Tibial artery (tissue), 4 donors: ENCODE data around the gene DLG2.

Experiments used
- DNase-seq, 2 donors: peaks; one replicate each; pipeline ENCODE4 v3.0.0-alpha.2; 2019
- H3K27ac ChIP-seq, 2 donors: fragments of 200-600 bp; sonication (generic) in 1 of 2; 1 replicate in 1 of 2; 2 replicates in 1 of 2; pipeline ENCODE4 v1.5.1; 2018 to 2019; ENCODE audit warnings: mild to moderate bottlenecking in 1 of 2
- H3K27me3 ChIP-seq, 2 donors: fragments of 200-600 bp; sonication (generic) in 1 of 2; one replicate each; pipeline versions ENCODE4 v1.5.1 to v1.6.0; 2016 to 2019
- H3K36me3 ChIP-seq, 3 donors: fragments of 200-600 bp; sonication (generic) in 2 of 3; one replicate each; pipeline ENCODE4 v1.5.1; 2016 to 2019; ENCODE audit warnings: mild to moderate bottlenecking in 2 of 3
- H3K4me1 ChIP-seq, 4 donors: fragments of 200-600 bp; sonication (generic) in 2 of 4; 1 replicate in 3 of 4; 2 replicates in 1 of 4; pipeline ENCODE4 v1.5.1; 2016 to 2019
- H3K4me3 ChIP-seq, 2 donors: fragments of 200-600 bp; sonication (generic) in 1 of 2; 1 replicate in 1 of 2; 2 replicates in 1 of 2; pipeline ENCODE4 v1.5.1; 2018 to 2019; ENCODE audit warnings: mild to moderate bottlenecking in 2 of 2
- H3K9me3 ChIP-seq, 3 donors: fragments of 200-600 bp; sonication (generic) in 1 of 3; one replicate each; pipeline ENCODE4 v1.5.1; 2016 to 2019
- intact Hi-C: fragments of 100-400 bp; cut with DNase I; formaldehyde crosslinking; loops from one replicate; pipeline ENCODE4 v1.15.0; 2023; ENCODE audit warnings: low total_unique reads
- TF ChIP-seq, protein P1 (sequence below), 2 experiments: fragments of 200-600 bp in 1 of 2; fragments of 450-650 bp in 1 of 2; IDR thresholded peaks; one replicate each; pipeline ENCODE4 v1.5.1; 2017 to 2019; ENCODE audit warnings: antibody characterized with exemption in 2 of 2, mild to moderate bottlenecking in 1 of 2, moderate library complexity in 1 of 2

DLG2 gene

DNA sequence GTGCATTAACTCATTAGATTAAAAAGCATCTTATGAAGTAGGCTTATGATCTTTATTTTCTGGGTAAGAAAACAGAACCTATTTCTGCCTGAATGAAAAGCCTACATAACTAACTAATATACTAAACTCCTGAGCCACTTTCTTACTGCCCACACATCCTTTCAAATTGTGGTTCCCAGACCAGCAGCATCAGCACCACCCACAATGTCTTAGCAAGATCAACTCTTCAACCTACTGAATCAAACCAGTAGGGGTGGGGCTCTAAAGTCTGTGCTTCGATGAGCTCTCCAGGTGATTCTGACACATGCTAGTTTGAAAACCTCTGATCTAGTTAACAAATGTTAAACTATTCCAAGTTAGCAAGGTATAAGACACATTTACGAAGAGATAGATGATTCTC, 462.4 kb downstream of the DLG2 start:
- Histone ChIP-seq H3K4me1 (no peaks in the 10 kb centered on the region), H3K36me3 (no peaks in the 10 kb centered on the region), H3K27ac (no peak overlapping the region), H3K27me3 (no peaks in the 10 kb centered on the region), H3K4me3 (no peak overlapping the region), H3K9me3 (no peaks in the 10 kb centered on the region)
- intact Hi-C loops, result no loop called here
- TF ChIP-seq, protein P1, sequence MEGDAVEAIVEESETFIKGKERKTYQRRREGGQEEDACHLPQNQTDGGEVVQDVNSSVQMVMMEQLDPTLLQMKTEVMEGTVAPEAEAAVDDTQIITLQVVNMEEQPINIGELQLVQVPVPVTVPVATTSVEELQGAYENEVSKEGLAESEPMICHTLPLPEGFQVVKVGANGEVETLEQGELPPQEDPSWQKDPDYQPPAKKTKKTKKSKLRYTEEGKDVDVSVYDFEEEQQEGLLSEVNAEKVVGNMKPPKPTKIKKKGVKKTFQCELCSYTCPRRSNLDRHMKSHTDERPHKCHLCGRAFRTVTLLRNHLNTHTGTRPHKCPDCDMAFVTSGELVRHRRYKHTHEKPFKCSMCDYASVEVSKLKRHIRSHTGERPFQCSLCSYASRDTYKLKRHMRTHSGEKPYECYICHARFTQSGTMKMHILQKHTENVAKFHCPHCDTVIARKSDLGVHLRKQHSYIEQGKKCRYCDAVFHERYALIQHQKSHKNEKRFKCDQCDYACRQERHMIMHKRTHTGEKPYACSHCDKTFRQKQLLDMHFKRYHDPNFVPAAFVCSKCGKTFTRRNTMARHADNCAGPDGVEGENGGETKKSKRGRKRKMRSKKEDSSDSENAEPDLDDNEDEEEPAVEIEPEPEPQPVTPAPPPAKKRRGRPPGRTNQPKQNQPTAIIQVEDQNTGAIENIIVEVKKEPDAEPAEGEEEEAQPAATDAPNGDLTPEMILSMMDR (IDR thresholded peaks at IDR 0.05), result no peak
- no peak for DNase-seq

DNA sequence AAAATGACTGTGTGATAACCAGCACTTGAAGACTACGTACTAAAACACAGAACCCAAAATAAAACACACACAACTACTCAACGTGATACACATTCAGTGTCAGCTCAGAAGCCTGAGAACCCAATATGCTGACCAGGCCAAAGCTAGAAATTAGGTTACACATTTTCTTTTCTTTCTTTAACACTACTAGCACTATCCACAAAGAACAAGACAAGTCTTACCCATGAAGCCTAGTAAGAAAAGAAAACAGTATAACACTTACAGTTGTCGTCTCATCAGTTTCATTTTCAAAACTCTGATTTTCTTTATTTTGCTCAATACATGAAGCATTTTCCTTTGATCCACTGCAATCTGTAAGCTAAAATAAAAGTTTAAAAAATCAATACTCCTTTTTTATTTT, 472.9 kb downstream of the DLG2 start:
- Histone ChIP-seq H3K9me3 (peaks cover 0 to 11% (median 0%) of the 10 kb centered on the region in 3 donors), H3K4me3 (no peak overlapping the region), H3K4me1 (peaks cover 0 to 4% (median 0%) of the 10 kb centered on the region in 4 donors), H3K27me3 (no peaks in the 10 kb centered on the region), H3K36me3 (no peaks in the 10 kb centered on the region), H3K27ac (peak overlapping the region in 1 of 2 donors; percentile 4)
- intact Hi-C loops, result no loop called here
- DNase-seq, result no peak
- TF ChIP-seq, protein P1 (IDR thresholded peaks at IDR 0.05), result no peak

DNA sequence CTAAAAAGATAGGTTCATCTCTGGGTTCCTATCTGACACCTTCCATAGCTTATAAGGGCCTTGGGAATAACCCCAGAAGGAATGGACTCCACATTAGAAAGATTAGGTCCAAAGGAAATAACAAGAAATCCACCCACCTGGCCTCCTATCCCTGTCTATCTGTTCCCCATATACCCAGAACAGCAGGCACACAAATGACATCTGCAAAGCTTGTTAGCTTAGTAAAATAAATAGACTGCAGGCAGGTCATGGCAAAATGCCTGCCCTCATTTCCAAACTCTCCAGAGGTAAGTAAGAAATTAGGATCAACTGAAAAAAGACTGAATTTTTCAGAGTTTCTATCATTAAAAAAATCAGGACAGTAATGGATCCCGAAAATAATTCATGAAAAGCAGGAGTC, 489.5 kb downstream of the DLG2 start:
- Histone ChIP-seq H3K4me1 (peaks cover 0 to 18% (median 4%) of the 10 kb centered on the region in 4 donors), H3K36me3 (no peaks in the 10 kb centered on the region), H3K9me3 (peaks cover 0 to 14% (median 0%) of the 10 kb centered on the region in 3 donors), H3K27me3 (no peaks in the 10 kb centered on the region), H3K4me3 (no peak overlapping the region), H3K27ac (no peak overlapping the region)
- TF ChIP-seq, protein P1 (IDR thresholded peaks at IDR 0.05), result no peak
- no peak for DNase-seq
- intact Hi-C loops, result no loop called here

DNA sequence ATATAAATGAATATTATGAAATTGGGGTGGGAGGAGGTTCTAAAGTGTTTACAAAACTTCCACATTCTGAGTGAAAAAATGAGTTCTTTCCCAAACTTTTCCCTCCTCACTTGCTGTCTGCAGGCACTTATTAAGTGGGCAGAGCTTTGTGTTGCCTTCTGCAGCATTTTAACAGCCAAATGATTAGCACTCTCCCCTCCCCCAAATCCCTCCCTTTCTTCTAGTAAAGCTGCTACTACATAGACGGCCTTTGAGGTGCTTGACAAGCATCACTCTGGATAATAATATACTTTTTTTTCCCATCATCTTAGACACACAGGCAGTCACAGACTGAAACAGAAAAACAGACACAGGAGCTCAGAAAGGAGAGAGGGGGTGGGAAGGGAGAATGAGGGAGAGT, 493.5 kb downstream of the DLG2 start:
- TF ChIP-seq, protein P1 (IDR thresholded peaks at IDR 0.05), result no peak
- Histone ChIP-seq H3K4me3 (no peak overlapping the region), H3K36me3 (no peaks in the 10 kb centered on the region), H3K9me3 (no peaks in the 10 kb centered on the region), H3K27ac (no peak overlapping the region), H3K4me1 (peaks cover 0 to 23% (median 4%) of the 10 kb centered on the region in 4 donors), H3K27me3 (no peaks in the 10 kb centered on the region)
- DNase-seq, result no peak
- intact Hi-C loops, result no loop called here

DNA sequence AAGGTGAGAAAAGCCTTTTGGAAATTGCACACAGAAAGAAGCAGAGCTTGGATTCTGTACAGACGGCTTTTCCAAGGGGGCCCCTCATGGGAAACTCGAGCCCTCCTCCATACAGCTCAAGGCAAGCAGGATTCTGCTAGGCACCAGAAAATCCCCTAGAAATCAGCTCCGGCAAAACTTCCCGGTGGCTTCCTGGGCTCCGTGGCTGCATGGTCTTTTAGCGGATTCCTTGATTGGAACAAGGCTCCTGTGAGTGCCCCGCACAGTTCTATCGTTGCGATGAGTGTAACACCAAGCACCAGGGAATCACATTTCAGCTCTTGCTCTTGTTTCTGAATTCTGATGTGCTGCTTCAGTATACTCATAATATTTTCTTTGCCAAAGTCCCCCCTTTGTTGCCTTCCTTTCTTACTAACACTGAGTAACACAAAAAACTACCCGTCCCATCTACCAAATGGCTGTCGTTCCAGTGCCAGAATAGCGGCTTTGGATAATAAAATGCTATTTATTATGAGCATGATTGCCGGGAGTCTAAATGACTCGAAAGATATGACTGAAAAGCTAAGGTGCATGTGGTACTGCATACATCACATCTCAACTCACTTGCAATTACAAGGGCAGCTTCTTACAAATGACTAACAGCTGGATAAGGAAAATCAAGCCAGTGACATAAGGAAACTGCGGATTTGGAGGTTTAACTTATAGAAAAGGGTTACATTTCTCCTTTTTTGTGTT, 494.1 kb downstream of the DLG2 start:
- DNase-seq, result no peak
- H3K4me3 ChIP-seq, result peak overlapping the region; percentile 18 to 37
- no peaks in the 10 kb centered on the region for H3K36me3 ChIP-seq
- H3K4me1 ChIP-seq, result peaks cover 0 to 23% (median 4%) of the 10 kb centered on the region in 4 donors
- no peaks in the 10 kb centered on the region for H3K27me3 ChIP-seq
- intact Hi-C loops, result no loop called here
- TF ChIP-seq, protein P1 (IDR thresholded peaks at IDR 0.05), result no peak
- H3K9me3 ChIP-seq, result no peaks in the 10 kb centered on the region
- peak overlapping the region in 1 of 2 donors; percentile 11 for H3K27ac ChIP-seq
